Measurements from ENCODE around the gene SYNPR.

Gene SYNPR

DNA sequence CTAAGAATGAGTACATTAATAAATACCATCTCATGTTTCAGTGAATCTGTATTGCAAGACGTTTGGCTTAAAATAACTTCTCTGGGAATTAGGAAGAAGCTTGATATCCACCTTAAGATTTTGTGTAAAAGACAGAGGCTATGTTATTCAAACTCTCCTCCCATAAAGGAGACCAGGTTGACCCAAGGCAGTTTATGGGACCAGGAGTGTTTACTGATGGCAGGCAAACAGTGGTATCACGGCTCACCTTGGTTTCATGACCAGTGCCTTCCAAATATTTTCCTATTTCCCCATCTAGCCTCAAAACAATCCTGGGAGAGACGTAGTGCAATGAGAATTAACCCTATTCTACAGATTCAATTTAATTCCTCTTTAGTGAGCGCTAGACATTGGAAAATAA is 284.2 kb downstream of the SYNPR start:
- DNase-seq: no peak

GRCh38 chr3:63563572-63563971 is 285.5 kb downstream of the SYNPR start:
- DNase-seq: no peak

DNA sequence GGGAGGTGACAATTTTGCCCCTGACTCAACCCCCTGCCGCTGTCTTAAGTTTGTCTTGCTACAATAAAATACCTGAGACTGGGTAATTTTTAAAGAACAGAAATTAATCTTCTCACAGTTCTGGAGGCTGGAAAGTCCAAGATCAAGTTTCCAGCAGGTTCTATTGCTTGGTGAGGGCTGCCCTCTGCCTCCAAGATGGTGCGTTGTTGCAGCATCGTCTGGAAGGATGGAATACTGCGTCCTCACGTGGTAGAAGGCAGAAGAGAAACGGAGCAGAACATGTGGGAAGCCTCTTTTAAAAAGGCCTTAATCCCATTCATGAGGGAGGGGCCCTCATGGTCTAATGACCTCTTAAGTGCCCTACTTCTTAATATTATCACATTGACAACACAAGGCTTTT is 287.1 kb downstream of the SYNPR start:
- DNase-seq: no peak

GRCh38 chr3:63571682-63572081 is 293.6 kb downstream of the SYNPR start:
- DNase-seq: no peak

DNA sequence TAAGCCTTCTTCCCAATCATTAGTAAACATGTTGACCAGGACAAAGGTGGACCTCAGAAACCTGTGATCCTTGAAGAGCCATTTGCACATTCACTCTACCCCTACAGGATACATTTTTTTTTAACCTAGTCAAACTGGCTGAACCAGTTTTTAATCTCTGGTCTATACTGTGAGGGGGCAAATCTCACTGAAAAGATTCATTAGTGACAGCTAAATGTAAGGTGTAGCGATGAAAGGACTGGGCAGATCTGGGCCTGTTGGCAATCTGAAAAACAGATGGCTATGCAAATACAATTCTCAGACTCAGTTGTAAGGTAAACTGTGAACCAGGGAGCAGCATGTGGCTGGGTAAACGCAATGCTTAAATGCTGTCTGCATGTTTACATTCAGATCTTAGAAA is 298.7 kb downstream of the SYNPR start:
- DNase-seq: no peak

DNA sequence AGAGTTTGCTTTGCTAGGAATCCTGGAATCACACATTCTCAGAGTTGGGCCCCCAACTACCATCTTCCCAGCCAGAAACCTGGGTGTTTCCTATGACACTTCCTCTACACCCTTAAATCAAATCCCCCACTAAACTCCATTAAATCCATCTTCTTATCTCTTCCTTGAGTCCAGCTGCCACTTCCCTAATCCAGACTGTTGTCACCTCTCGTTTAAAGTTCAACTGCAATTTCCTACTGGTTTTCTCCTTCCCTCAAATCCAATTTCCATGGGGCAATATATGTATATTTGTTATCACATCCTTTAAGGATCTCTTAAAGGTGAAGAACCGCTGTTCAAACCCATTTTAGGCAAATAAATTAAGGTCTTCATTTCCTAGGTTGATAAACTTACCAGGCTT is 300.8 kb downstream of the SYNPR start:
- DNase-seq: no peak

GRCh38 chr3:63580151-63580550 is 302.0 kb downstream of the SYNPR start:
- DNase-seq: no peak

GRCh38 chr3:63582943-63583500 is 304.9 kb downstream of the SYNPR start:
- DNase-seq: no peak

DNA sequence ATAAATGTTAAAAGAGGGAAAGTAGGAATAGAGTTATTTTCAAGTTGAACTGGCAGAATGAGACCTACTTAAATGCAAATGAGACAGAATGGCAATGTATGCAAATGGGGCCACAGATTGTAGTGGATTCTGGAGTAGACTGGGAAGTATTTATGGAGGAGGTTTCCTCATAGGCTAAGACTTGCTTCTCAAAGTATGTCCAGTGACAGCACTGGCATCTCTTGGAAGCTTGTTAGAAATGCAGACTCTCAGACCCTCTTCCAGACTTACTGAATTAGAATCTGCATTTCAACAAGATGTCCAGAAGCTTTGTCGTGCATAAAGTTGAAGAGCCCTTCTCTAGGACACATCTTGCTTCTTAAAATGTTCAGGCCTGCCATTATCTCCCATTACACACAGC is 306.6 kb downstream of the SYNPR start:
- DNase-seq: no peak

- DNase-seq: no peak
These were observed 307.8 kb downstream of the SYNPR start for GRCh38 chr3:63585927-63586326.

GRCh38 chr3:63588895-63589294 is 310.8 kb downstream of the SYNPR start:
- no peak for DNase-seq

DNA sequence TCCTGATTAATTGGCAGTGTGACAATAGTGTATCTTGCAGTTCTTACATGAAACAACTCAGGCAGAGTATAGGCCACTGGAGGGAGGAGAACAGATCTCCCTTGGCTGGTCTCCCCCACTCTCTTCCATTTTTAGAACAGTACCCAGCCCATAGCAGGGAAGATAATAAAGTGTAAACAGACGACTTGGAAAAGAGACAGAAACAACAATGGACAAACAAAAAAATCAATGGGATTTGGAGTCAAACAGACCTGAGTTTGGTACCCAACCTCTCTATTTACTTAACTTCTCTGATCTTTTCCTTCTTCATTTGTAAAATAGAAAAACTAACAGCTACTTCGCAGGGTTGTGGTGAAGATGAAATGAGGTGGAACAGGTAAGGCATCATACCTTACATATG is 315.7 kb downstream of the SYNPR start:
- DNase-seq: no peak

- DNase-seq: no peak
These were observed 317.1 kb downstream of the SYNPR start for GRCh38 chr3:63595221-63595620.

GRCh38 chr3:63597019-63597418 is 318.9 kb downstream of the SYNPR start:
- no peak for DNase-seq

GRCh38 chr3:63607716-63608115 is 329.6 kb downstream of the SYNPR start:
- no peak for DNase-seq

GRCh38 chr3:63609408-63609807 is 331.3 kb downstream of the SYNPR start:
- no peak for DNase-seq

DNA sequence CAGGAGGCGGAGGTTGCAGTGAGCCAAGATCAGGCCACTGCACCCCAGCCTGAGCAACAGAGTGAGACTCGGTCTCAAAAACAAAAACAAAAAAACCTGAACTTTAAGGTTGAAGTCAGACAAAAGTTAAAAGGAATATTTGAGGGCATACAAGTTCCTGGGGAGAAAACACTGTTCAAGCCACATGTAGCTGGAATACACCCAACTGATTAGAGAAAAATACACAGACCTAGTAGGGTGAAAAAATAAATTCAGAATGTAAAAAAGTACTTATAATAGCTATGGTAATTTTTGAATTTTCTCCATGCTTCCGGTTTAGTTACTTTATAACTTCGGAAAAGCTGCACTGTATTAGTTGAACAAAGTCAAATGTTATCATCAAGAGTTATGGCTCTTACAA is 331.7 kb downstream of the SYNPR start:
- no peak for DNase-seq

DNA sequence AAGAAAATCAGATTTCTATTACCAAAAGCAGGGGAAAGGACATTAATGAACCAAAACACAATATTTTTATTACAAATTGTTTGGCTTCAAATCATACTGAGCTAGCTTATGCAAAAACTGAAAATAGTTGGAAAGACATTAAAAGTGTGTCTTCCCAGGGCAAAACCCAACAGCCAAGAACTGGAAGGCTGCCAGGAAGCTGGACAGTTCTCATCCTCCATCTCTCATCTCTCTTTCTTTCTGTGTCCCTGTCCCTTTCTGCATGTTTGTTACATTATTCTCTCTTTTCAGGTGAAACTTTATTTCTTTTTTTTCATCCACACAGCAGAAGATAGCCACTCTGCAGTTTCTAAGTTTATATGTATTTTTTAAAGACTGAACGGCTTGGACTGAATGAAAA is 333.3 kb downstream of the SYNPR start:
- DNase-seq: no peak

DNA sequence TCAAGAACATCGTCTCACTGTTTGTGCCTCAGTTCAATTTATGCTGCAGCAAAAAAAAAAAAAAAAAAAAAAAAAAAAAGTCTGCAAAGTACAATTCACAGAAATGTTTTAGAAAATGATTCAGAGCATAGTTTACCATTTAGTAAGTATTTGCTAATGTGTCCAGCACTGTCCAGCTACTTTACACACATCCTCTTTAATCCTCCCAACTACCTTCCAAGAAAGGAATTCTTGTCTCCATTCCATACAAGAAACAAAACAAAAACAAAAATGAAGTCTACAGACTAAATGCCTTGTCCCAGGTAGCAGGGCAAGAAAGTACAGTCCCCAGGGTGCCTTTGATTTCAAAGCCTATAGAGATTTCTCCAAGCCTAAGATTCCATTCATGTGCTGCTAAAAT is 335.5 kb downstream of the SYNPR start:
- no peak for DNase-seq

GRCh38 chr3:63617391-63617790 is 339.3 kb downstream of the SYNPR start:
- no peak for DNase-seq

- no peak for DNase-seq
These were observed 346.9 kb downstream of the SYNPR start for GRCh38 chr3:63624941-63625560.

- DNase-seq: no peak
These were observed 353.6 kb downstream of the SYNPR start for GRCh38 chr3:63631670-63632069.

GRCh38 chr3:63635186-63635585 is 357.1 kb downstream of the SYNPR start:
- DNase-seq: no peak

DNA sequence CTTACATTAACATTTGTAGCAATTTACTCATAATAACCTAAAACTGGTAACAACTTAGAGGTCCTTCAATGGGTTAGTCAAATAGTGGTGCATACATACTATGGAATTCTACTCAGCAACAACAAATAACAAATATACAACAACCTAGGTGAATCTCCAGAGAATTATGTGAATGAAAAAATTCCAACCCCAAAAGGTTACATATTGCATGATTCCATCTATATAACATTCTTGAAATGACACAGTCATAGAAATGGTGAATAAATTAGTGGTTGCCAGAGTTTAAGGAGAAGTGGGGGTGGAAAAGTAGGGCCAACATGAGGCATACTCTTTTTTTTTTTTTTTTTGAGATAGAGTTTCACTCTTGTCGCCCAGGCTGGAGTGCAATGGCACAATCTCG is 361.7 kb downstream of the SYNPR start:
- no peak for DNase-seq

- no peak for DNase-seq
These were observed 364.4 kb downstream of the SYNPR start for GRCh38 chr3:63642488-63642887.

Measured in NCI-H1930 (cell line).